NCI-H1930 (cell line): ENCODE data around the gene OR4L1.
"Not testable (repeated sequence)": the region's sequence is repeated elsewhere in the genome, so short reads cannot be mapped to it uniquely, and the experiment has no call there.

Experiments used
- DNase-seq, 2 experiments: peaks; one replicate each; lab custom pipeline; 2025; lab: John Stamatoyannopoulos, UW

Gene OR4L1, protein sequence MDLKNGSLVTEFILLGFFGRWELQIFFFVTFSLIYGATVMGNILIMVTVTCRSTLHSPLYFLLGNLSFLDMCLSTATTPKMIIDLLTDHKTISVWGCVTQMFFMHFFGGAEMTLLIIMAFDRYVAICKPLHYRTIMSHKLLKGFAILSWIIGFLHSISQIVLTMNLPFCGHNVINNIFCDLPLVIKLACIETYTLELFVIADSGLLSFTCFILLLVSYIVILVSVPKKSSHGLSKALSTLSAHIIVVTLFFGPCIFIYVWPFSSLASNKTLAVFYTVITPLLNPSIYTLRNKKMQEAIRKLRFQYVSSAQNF

DNA sequence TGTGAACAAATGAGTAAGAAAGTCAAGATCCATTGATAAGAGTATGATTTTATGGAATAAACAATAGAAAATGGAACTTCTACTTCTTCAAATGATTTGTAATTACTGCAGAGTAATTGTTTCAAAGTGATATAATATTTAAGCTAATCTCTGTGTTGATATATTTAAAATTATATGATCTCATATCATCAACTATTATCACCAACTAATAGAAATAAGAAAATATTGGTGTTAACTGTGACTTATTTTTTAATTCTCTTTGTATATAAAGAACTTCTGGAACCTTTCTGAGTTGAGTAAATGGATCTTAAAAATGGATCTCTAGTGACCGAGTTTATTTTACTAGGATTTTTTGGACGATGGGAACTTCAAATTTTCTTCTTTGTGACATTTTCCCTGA is at the start of gene OR4L1:
TSS of gene OR4L1 (plus strand) at position 301 of the 400 bp plus-strand sequence. CDS start at position 301, 0 bp downstream.
- no peak for DNase-seq

DNA sequence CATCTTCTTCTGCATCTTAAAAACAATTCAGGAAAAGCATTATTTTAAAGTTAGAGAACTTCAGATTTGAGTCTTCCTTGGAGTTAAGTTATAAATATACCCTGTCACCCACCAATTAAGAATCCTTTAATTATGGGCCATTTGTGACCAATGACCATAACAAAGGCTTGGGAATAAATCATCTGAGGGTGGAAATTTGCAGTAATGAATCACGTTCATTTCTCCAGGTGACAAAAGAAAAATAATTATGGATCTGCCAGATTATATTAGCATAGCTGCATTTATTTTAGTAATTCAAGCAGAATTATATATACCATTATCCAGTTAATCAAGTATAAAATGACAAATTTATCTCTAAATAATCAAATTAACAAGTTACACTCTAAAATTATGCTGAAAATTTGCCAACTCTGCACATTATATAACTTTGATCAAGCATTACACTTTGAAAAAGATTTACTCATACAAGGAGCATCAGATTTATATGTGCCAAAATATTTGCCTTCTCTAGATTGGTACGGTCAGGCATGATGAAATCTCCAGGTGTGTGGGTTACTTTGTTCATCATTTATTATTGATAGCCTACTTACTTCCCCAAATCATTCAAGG is 40.5 kb upstream of the OR4L1 start, which contains the start of gene OR4K14:
TSS of gene OR4K14 (minus strand) at position 51 of the 609 bp plus-strand sequence. CDS start 4,114 bp downstream, outside the sequence.
- DNase-seq, result no peak

DNA sequence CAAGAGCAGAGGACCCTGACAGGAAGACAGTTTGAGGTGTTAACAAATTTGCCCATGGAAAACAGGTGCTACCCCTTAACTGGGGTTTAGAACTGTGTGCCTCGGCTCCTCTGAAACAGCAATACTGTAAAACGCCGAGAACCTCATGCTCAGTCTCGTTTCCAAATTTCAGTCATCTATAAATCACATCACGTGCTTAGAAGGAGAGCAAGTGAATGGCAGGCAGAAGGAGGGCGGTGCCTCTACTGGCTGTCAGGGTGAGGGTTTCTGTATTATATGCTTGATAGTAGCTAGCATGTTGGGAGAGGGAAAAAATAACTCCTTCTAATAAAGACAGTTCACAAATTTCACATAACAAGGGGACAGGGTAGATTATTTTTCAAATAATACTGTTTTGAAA is 28.8 kb upstream of the OR4L1 start:
- no peak for DNase-seq

DNA sequence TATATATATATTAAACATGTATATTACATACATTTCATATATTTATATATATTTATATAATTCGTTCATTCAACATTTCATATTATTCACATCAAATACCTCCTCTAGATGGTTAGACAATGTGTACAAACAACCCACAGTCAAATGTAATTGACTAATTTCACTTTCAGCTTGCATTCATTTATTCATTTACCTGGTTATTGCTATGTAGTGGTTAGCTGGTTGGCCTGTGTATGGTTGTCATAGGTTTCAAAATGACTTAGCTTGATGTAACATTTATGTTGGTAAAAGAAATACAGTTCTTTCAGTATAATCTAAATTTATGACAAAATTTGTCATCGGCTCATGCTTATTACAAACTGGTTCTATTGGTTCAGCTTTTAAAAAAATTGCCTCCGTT is 24.4 kb upstream of the OR4L1 start:
- no peak for DNase-seq

DNA sequence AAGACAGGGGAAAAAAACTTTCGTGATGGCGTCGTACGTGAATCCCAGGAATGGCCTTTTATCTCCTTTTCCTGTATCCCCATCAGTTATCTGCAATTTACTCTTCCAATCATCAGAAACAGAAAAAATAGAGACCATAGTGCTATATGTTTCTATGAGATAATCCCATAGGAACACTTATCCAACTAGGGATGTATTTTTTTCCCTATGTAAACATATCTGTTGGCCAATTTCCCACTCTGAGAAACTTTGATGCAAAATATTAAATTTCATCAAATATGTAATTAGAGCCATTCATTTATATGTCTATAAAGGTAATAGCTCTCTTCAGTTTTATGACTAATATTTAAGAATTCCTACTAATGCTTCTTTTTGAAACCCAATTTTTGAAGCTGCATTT is 23.9 kb upstream of the OR4L1 start, which contains the start of gene OR4K13:
TSS of gene OR4K13 (minus strand) at position 101 of the 400 bp plus-strand sequence. CDS start 1,280 bp downstream, outside the sequence.
- no peak for DNase-seq

DNA sequence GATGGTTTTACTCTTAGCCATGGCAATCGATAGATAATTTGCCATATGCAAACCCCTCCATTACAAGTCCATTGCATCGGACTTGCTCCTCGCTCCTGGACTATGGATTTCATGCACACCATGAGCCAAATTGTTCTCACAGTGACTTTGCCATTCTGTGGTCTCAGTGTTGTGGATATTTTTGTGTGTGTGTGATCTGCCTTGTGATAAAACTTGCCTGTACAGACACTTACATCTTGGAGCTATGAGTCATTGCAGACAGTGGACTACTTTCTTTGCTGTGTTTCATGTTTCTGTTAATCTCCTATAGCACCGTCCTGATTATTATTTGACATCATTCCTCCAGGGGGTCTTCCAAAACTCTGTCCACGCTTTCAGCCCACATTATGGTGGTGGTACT is 15.6 kb upstream of the OR4L1 start:
- DNase-seq, result no peak

DNA sequence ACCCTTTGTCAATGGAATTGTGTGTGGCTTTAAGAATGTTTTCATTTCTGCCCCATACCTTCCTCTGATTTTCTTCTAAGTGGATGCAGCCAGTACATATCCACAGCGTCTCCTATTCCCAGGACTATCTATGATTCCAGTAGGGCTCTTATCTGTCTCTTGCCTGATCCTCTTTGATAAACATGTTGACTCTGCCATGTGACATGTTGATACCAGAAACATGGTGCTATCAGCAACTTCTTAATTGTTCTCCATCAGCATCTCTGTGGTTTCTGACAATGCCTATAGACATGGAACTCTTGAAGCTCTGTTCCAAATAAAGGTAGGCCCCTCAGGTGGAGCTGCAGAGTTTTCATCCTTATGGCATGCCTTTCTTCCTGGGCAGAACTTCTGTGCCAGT is 11.6 kb upstream of the OR4L1 start:
- no peak for DNase-seq

DNA sequence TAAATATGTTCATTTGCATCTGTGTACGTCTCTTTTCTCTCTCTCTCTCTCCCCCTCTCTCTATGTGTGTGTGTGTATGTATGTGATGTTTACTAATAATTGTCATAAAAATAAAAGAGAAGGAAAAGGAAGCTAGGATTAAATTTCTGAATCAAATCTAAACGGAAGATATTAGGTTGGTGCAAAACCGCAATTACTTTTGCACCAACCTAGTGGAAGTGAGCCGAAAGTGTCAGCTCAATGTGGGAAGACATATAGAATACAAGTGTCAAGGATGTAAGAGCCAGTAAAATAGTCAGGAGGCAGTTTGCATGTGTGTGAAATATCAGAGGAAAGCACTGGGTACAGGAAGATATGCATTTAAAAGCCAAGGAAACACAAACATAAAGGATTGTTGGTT is 32.2 kb downstream of the OR4L1 start:
- DNase-seq, result no peak

DNA sequence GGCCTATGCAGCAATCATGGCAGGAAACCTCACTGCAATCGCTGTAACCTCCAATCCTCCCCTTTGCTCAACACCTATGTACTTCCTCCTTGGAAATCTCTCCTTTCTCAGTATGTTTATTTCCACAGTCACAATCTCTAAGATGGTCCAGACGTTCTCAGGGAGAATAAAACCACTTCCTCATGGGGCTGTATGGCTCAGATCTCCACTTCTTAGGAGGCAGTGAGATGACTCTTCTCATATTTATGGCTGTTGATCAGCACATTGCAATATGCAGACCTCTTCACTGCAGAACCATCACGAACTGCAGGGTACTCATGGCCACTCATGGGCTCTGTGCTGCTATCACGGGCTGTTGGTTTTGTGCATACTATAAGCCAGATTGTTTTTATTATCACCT is 33.6 kb downstream of the OR4L1 start:
- DNase-seq, result no peak

DNA sequence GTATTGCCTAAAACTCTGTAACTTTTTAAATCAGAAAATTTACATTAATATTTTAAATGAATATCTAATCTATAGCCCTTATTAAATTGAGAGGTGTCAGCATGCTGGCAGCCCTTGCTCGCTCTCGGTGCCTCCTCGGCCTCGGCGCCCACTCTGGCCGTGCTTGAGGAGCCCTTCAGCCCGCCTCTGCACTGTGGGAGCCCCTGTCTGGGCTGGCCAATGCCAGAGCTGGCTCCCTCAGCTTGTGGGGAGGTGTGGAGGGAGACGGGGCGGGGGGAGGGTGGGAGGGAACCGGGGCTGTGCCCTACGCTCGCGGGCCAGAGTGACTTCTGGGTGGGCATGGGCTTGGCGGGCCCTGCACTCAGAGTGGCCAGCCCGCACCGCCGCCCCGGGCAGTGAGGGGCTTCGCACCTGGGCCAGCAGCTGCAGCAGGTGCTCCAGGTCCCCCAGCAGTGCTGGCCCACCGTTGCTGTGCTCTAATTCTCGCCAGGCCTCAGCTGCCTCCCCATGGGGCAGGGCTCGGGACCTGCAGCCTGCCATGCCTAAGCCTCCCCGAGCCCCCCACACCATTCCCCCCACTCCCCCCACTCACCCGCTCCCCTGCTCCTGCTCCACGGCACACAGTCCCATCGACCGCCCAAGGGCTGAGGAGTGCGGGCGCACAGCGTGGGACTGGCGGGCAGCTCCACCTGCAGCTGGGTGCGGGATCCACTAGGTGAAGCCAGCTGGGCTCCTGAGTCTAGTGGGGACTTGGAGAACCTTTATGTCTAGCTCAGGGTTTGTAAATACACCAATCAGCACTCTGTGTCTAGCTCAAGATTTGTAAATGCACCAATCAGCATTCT is 39.3 kb downstream of the OR4L1 start:
- not testable (repeated sequence) for DNase-seq

DNA sequence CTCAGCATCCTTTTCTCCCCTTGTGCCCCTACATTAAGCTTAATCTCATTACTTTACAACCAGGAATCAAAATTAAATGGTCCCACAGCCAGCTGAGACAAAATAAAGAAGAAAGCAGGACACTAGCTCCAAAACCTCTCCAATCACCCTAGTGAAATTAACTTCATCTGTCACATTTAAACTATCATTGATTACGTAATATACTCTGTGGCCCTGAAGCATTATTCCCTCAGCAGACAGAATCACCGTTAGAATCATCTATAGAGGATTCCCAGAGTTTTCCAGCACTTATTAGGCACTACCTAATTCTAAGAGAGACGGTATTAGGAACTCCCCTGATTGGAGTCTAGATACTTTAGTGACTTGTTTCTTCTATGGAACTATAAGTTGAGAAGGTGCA is 50.6 kb downstream of the OR4L1 start, which contains the start of gene OR4K17:
TSS of gene OR4K17 (plus strand) at position 302 of the 400 bp plus-strand sequence. CDS start 6,761 bp downstream, outside the sequence.
- no peak for DNase-seq
